Smooth muscle cell (in vitro differentiated cells): Measurements from ENCODE around the gene IGLON5. TPM values are rescaled to one million over a fixed set of nuclear protein-coding genes. Genes with fewer than 3 reads are reported as not detected.

Experiments used
- DNase-seq: peaks from one replicate; lab custom pipeline; 2025; ENCODE audit not compliant: unreplicated experiment; lab: John Stamatoyannopoulos, UW
- H2AFZ ChIP-seq: fragments of 200-600 bp; sonication (generic); 2 replicates; pipeline ENCODE4 v1.6.0; 2016; ENCODE audit warnings: antibody characterized with exemption, low read depth, mild to moderate bottlenecking
- H3F3A ChIP-seq: fragments of 200-600 bp; sonication (generic); 2 replicates; pipeline ENCODE4 v1.6.0; 2017; ENCODE audit warnings: antibody characterized with exemption, low read depth
- H3K27ac ChIP-seq: fragments of 200-600 bp; sonication (generic); 2 replicates; pipeline ENCODE4 v1.5.1; 2016; ENCODE audit warnings: low read depth, mild to moderate bottlenecking
- H3K27me3 ChIP-seq: fragments of 200-600 bp; sonication (generic); 2 replicates; pipeline ENCODE4 v1.6.1; 2016; ENCODE audit warnings: low read depth, mild to moderate bottlenecking
- H3K36me3 ChIP-seq: fragments of 200-600 bp; sonication (generic); 2 replicates; pipeline ENCODE4 v1.5.1; 2016; ENCODE audit warnings: low read depth
- H3K4me1 ChIP-seq: fragments of 200-600 bp; sonication (generic); 2 replicates; pipeline ENCODE4 v1.5.1; 2016; ENCODE audit warnings: low read depth
- H3K4me2 ChIP-seq: fragments of 200-600 bp; sonication (generic); 2 replicates; pipeline ENCODE4 v1.6.0; 2016; ENCODE audit warnings: mild to moderate bottlenecking
- H3K4me3 ChIP-seq: fragments of 200-600 bp; sonication (generic); 2 replicates; pipeline ENCODE4 v1.5.1; 2016; ENCODE audit warnings: mild to moderate bottlenecking
- H3K79me2 ChIP-seq: fragments of 200-600 bp; sonication (generic); 2 replicates; pipeline ENCODE4 v1.6.0; 2016; ENCODE audit warnings: low read depth, mild to moderate bottlenecking
- H3K9ac ChIP-seq: fragments of 200-600 bp; sonication (generic); 2 replicates; pipeline ENCODE4 v1.6.0; 2016; ENCODE audit warnings: low read depth
- H3K9me3 ChIP-seq: fragments of 200-600 bp; sonication (generic); replicated peaks from 2 replicates; pipeline ENCODE4 v1.5.1; 2016; ENCODE audit warnings: low read depth
- H4K20me1 ChIP-seq: fragments of 200-600 bp; sonication (generic); 2 replicates; pipeline ENCODE4 v1.6.0; 2016; ENCODE audit warnings: low read depth
- CTCF ChIP-seq: fragments of 200-600 bp; sonication (generic); IDR thresholded peaks from 2 replicates; pipeline ENCODE4 v1.5.1; 2017; ENCODE audit warnings: borderline replicate concordance, mild to moderate bottlenecking, antibody characterized with exemption; ENCODE audit not compliant: insufficient read depth, poor library complexity, severe bottlenecking
- WGBS: methylation state at CpG from one replicate; pipeline ENCODE4 v1.1.7; 2016; ENCODE audit warnings: low lambda C conversion rate; 5-methylcytosine and 5-hydroxymethylcytosine counted together
- polyA plus RNA-seq: library from polyadenylated mRNA; unstranded; fragments of >200 nt; fragmentation: Nextera tagmentation; extraction: Ambion mirVana; gene quantifications from 2 replicates; pipeline ENCODE4 v1.2.1, GENCODE V29; 2016
- total RNA-seq: library from RNA; depleted of rRNA; stranded (reverse); fragments of >200 nt; gene quantifications from 2 replicates; pipeline ENCODE4 v1.2.3, GENCODE V29; 2014

The IGLON5 gene
- total and polyA plus RNA-seq, 2 experiments from 2014 or later: 3.5 to 3.8 TPM

GRCh38 chr19:51272183-51272810 lies 39.1 kb upstream of the IGLON5 start:
- Histone ChIP-seq H3K9ac (no peak overlapping the region), H3F3A (no peaks in the 10 kb centered on the region), H2AFZ (no peak overlapping the region), H3K4me3 (no peak overlapping the region), H4K20me1 (no peaks in the 10 kb centered on the region), H3K79me2 (no peaks in the 10 kb centered on the region), H3K27me3 (no peaks in the 10 kb centered on the region), H3K4me1 (no peaks in the 10 kb centered on the region), H3K4me2 (no peak overlapping the region), H3K36me3 (no peaks in the 10 kb centered on the region), H3K9me3 (no peaks in the 10 kb centered on the region), H3K27ac (no peak overlapping the region)
- TF ChIP-seq CTCF: no peak
- WGBS: 78% methylated on average over 6 of the region's 6 CpGs
- DNase-seq: no peak

GRCh38 chr19:51274049-51274770 lies 37.2 kb upstream of the IGLON5 start:
- Histone ChIP-seq H3K9me3 (no peaks in the 10 kb centered on the region), H3K27ac (no peak overlapping the region), H3K4me2 (no peak overlapping the region), H3K4me3 (no peak overlapping the region), H3K4me1 (no peaks in the 10 kb centered on the region), H3K9ac (no peak overlapping the region), H3F3A (no peaks in the 10 kb centered on the region), H3K36me3 (no peaks in the 10 kb centered on the region), H2AFZ (no peak overlapping the region), H3K79me2 (no peaks in the 10 kb centered on the region), H3K27me3 (no peaks in the 10 kb centered on the region), H4K20me1 (no peaks in the 10 kb centered on the region)
- no peak for DNase-seq
- WGBS: 89% methylated on average over 8 of the region's 8 CpGs
- no peak for TF ChIP-seq CTCF

GRCh38 chr19:51277112-51277511 lies 34.3 kb upstream of the IGLON5 start:
- H3K27ac ChIP-seq: no peak overlapping the region
- no peak overlapping the region for H3K9ac ChIP-seq
- no peaks in the 10 kb centered on the region for H3K27me3 ChIP-seq
- H4K20me1 ChIP-seq: no peaks in the 10 kb centered on the region
- H3K79me2 ChIP-seq: no peaks in the 10 kb centered on the region
- TF ChIP-seq CTCF: no peak
- no peak overlapping the region for H3K4me2 ChIP-seq
- H3K36me3 ChIP-seq: no peaks in the 10 kb centered on the region
- WGBS: 85% methylated on average over 3 of the region's 3 CpGs
- DNase-seq: no peak
- no peaks in the 10 kb centered on the region for H3K9me3 ChIP-seq
- no peak overlapping the region for H3K4me3 ChIP-seq
- H2AFZ ChIP-seq: no peak overlapping the region
- H3F3A ChIP-seq: no peaks in the 10 kb centered on the region
- no peaks in the 10 kb centered on the region for H3K4me1 ChIP-seq

GRCh38 chr19:51282335-51282734 lies 29.1 kb upstream of the IGLON5 start:
- H3K9me3 ChIP-seq: no peaks in the 10 kb centered on the region
- no peak for DNase-seq
- no peaks in the 10 kb centered on the region for H3K36me3 ChIP-seq
- no peaks in the 10 kb centered on the region for H3K79me2 ChIP-seq
- 94% methylated on average over 4 of the region's 4 CpGs for WGBS
- no peaks in the 10 kb centered on the region for H4K20me1 ChIP-seq
- H2AFZ ChIP-seq: no peak overlapping the region
- no peak overlapping the region for H3K4me2 ChIP-seq
- H3F3A ChIP-seq: no peaks in the 10 kb centered on the region
- H3K27me3 ChIP-seq: no peaks in the 10 kb centered on the region
- no peak overlapping the region for H3K27ac ChIP-seq
- H3K9ac ChIP-seq: no peak overlapping the region
- H3K4me1 ChIP-seq: no peaks in the 10 kb centered on the region
- no peak overlapping the region for H3K4me3 ChIP-seq
- no peak for TF ChIP-seq CTCF
